ENCODE results near the gene IDH3G.
"Not testable (repeated sequence)": the region's sequence is repeated elsewhere in the genome, so short reads cannot be mapped to it uniquely, and the experiment has no call there.

The IDH3G gene
- 32.8 to 47.4 (median 37.5) reads per million in 3 experiments for total RNA-seq

GRCh38 chrX:153794018-153794896 is at the start of gene IDH3G, which contains the start of gene SSR4:
Gene IDH3G (minus strand): TSS chrX:153794375. CDS start chrX:153794326, 49 bp downstream.
Gene SSR4 (plus strand): TSS chrX:153794668. CDS start chrX:153794688, 20 bp downstream.
- DNase-seq = peak; percentile 94

- no peak for DNase-seq
These were observed 42.7 kb upstream of the IDH3G start for GRCh38 chrX:153836921-153837320.

GRCh38 chrX:153832728-153833127 is 38.6 kb upstream of the IDH3G start:
- DNase-seq = no peak

GRCh38 chrX:153831429-153832150 is 37.4 kb upstream of the IDH3G start:
- DNase-seq = no peak

- DNase-seq = no peak
These were observed 36.7 kb upstream of the IDH3G start for GRCh38 chrX:153830640-153831428.

GRCh38 chrX:153829799-153830639 is 35.8 kb upstream of the IDH3G start, which contains the start of gene PDZD4:
Gene PDZD4 (minus strand): TSS chrX:153830544. CDS start chrX:153830298, 246 bp downstream.
- peak; percentile 32 for DNase-seq

GRCh38 chrX:153829549-153829798 is 35.3 kb upstream of the IDH3G start:
- DNase-seq = no peak

GRCh38 chrX:153828723-153829548 is 34.8 kb upstream of the IDH3G start:
- no peak for DNase-seq

- no peak for DNase-seq
These were observed 34.1 kb upstream of the IDH3G start for GRCh38 chrX:153828308-153828707.

- no peak for DNase-seq
These were observed 33.7 kb upstream of the IDH3G start for GRCh38 chrX:153827903-153828302.

- DNase-seq = no peak
These were observed 32.8 kb upstream of the IDH3G start for GRCh38 chrX:153827016-153827415.

GRCh38 chrX:153825042-153825441 is 30.9 kb upstream of the IDH3G start:
- no peak for DNase-seq

GRCh38 chrX:153824348-153824747 is 30.2 kb upstream of the IDH3G start:
- no peak for DNase-seq

- no peak for DNase-seq
These were observed 26.9 kb upstream of the IDH3G start for GRCh38 chrX:153821066-153821465.

GRCh38 chrX:153820601-153821000 is 26.4 kb upstream of the IDH3G start:
- no peak for DNase-seq

- DNase-seq = no peak
These were observed 25.3 kb upstream of the IDH3G start for GRCh38 chrX:153819384-153820040.

- DNase-seq = peak; percentile 49
These were observed 24.6 kb upstream of the IDH3G start for GRCh38 chrX:153818571-153819383.

GRCh38 chrX:153818064-153818463 is 23.9 kb upstream of the IDH3G start:
- not testable (repeated sequence) for DNase-seq

- DNase-seq = peak; percentile 45
These were observed 22.9 kb upstream of the IDH3G start for GRCh38 chrX:153816831-153817690.
